HG03439 (cell line): ENCODE data around the gene HDAC4.
A peak's percentile ranks its signal among the peaks of the same experiment; 100 is the strongest.

ENCODE experiments used
- ATAC-seq: cut with Tn5 transposase; IDR thresholded peaks from one replicate; pipeline ENCODE4 v1.9.1; 2021; ENCODE audit warnings: mild to moderate bottlenecking, moderate library complexity; ENCODE audit not compliant: unreplicated experiment

The HDAC4 gene

GRCh38 chr2:239311132-239312040 is 89.4 kb downstream of the HDAC4 start:
- no peak for ATAC-seq

GRCh38 chr2:239310401-239311061 is 90.3 kb downstream of the HDAC4 start:
- no peak for ATAC-seq

GRCh38 chr2:239309398-239310245 is 91.2 kb downstream of the HDAC4 start:
- ATAC-seq, result no peak

- ATAC-seq, result no peak
These were observed 92.0 kb downstream of the HDAC4 start for GRCh38 chr2:239308661-239309397.

- no peak for ATAC-seq
These were observed 92.8 kb downstream of the HDAC4 start for GRCh38 chr2:239307921-239308613.

GRCh38 chr2:239307221-239307569 is 93.6 kb downstream of the HDAC4 start:
- no peak for ATAC-seq

GRCh38 chr2:239306274-239307220 is 94.3 kb downstream of the HDAC4 start:
- ATAC-seq, result no peak

- ATAC-seq, result no peak
These were observed 95.0 kb downstream of the HDAC4 start for GRCh38 chr2:239305771-239306170.

- ATAC-seq, result no peak
These were observed 95.6 kb downstream of the HDAC4 start for GRCh38 chr2:239305222-239305575.

- ATAC-seq, result no peak
These were observed 96.1 kb downstream of the HDAC4 start for GRCh38 chr2:239304533-239305221.

GRCh38 chr2:239303711-239304532 is 96.9 kb downstream of the HDAC4 start:
- ATAC-seq, result peak; percentile 68

GRCh38 chr2:239302808-239303557 is 97.8 kb downstream of the HDAC4 start:
- ATAC-seq, result no peak

- no peak for ATAC-seq
These were observed 98.6 kb downstream of the HDAC4 start for GRCh38 chr2:239302083-239302807.

GRCh38 chr2:239300871-239301735 is 99.7 kb downstream of the HDAC4 start:
- ATAC-seq, result no peak

GRCh38 chr2:239300242-239300641 is 100.6 kb downstream of the HDAC4 start:
- ATAC-seq, result no peak
